Astrocyte of the spinal cord (primary cell): Measurements from ENCODE around the gene LRP6.
"Not testable (repeated sequence)": the region's sequence is repeated elsewhere in the genome, so short reads cannot be mapped to it uniquely, and the experiment has no call there.

Experiments
- DNase-seq: peaks from one replicate; pipeline ENCODE4 v3.0.0; 2011; ENCODE audit warnings: low read depth, low spot score
- H3K4me3 ChIP-seq: 2 replicates; pipeline ENCODE4 v1.5.1; 2011; ENCODE audit warnings: low read depth, mild to moderate bottlenecking, low read length, moderate library complexity
- in situ Hi-C: cut with HindIII; loops from 2 replicates; pipeline ENCODE4 v1.10.0; 2017; ENCODE audit warnings: low sequenced_read_pairs
- TF ChIP-seq, protein P1 (sequence below): IDR thresholded peaks from 2 replicates; pipeline ENCODE4 v1.5.1; 2012; ENCODE audit warnings: low read depth, mild to moderate bottlenecking, low read length, inconsistent platforms

LRP6 gene

GRCh38 chr12:12267742-12268200 lies 927 bp upstream of the LRP6 start:
- peak overlapping the region; percentile 88 for H3K4me3 ChIP-seq
- in situ Hi-C loops, result no loop called here
- no peak for DNase-seq
- TF ChIP-seq, protein P1, sequence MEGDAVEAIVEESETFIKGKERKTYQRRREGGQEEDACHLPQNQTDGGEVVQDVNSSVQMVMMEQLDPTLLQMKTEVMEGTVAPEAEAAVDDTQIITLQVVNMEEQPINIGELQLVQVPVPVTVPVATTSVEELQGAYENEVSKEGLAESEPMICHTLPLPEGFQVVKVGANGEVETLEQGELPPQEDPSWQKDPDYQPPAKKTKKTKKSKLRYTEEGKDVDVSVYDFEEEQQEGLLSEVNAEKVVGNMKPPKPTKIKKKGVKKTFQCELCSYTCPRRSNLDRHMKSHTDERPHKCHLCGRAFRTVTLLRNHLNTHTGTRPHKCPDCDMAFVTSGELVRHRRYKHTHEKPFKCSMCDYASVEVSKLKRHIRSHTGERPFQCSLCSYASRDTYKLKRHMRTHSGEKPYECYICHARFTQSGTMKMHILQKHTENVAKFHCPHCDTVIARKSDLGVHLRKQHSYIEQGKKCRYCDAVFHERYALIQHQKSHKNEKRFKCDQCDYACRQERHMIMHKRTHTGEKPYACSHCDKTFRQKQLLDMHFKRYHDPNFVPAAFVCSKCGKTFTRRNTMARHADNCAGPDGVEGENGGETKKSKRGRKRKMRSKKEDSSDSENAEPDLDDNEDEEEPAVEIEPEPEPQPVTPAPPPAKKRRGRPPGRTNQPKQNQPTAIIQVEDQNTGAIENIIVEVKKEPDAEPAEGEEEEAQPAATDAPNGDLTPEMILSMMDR, result no peak

DNA sequence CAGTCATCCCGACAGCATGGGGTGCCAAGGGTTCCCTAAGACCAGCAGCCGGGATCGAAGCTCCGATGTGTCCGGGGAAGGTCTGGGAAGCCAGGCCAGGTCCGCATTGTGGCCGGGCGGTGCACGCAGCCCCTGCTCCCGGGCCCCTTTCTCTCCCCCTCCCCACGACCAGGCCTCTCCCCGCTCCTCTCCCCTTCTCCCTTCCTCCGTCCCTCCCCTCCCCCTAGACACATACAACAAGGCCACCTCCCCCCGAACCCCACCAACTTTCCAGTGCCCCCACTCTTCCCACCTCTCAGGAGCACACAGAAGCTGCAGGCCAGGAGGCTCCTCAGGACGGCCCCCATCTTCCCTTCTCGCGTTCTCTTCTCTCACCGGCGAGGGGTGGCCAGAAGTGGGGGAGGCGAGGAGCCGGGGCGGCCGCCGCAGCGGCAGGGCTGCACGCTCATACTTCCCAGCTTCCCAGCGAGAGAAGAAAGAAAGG lies 413 bp downstream of the LRP6 start:
- H3K4me3 ChIP-seq, result peak overlapping the region; percentile 88
- DNase-seq, result no peak
- TF ChIP-seq, protein P1, result no peak
- in situ Hi-C loops, result no loop called here

GRCh38 chr12:12265571-12266388 lies 1.1 kb downstream of the LRP6 start:
- peak; percentile 60 for DNase-seq
- peak overlapping the region; percentile 88 for H3K4me3 ChIP-seq
- TF ChIP-seq, protein P1, result no peak
- in situ Hi-C loops, result no loop called here

DNA sequence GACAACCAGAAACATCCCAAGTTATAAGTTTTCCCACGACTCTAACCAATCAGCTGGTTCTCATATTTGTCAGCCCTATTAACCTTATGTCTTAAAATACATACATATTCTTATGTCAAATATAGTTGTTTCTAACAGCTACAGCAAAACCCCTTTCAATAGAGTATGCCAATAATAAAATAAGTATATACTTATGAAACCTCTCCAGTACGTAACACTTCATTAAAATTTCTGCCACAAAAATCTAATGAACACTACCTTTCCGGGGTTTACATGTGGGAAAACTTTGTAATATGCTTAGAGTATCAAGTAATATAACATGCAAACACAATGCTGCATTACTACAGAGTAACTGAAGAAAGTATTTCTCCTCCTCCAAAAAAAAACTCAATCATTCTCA lies 1.8 kb downstream of the LRP6 start:
- H3K4me3 ChIP-seq, result peak overlapping the region; percentile 88
- peak; percentile 6 for DNase-seq
- TF ChIP-seq, protein P1, result no peak
- in situ Hi-C loops, result no loop called here

GRCh38 chr12:12263909-12264308 lies 2.9 kb downstream of the LRP6 start:
- no peak overlapping the region for H3K4me3 ChIP-seq
- in situ Hi-C loops, result no loop called here
- DNase-seq, result no peak

DNA sequence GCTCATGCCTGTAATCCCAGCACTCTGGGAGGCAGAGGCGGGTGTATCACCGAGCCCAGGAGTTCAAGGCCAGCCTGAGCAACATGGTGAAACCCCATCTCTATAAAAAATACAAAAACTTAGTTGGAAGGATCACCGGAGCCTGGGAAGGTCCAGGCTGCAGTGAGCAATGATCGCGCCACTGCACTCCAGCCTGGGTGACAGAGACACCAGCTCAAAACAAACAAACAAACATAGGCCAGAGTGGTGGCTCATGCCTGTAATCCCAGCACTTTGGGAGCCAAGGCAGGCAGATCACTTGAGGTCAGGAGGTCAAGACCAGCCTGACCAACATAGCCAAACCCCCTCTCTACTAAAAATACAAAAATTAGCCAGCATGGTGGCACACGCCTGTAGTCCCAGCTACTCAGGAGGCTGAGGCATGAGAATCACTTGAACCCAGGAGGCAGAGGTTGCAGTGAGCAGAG lies 10.5 kb downstream of the LRP6 start:
- not testable (repeated sequence) for DNase-seq

More at GRCh38 chr12:12263909-12264308, 2.9 kb downstream of the LRP6 start:
- TF ChIP-seq, protein P1, result no peak

GRCh38 chr12:12254553-12254952 lies 12.3 kb downstream of the LRP6 start:
- H3K4me3 ChIP-seq, result no peak overlapping the region
- no peak for DNase-seq
- in situ Hi-C loops, result no loop called here
- TF ChIP-seq, protein P1, result no peak

More for the DNA sequence above, 10.5 kb downstream of the LRP6 start:
- H3K4me3 ChIP-seq, in situ Hi-C loops: not testable (repeated sequence)
